ENCODE results near the gene HORMAD2. TPM values are rescaled to one million over a fixed set of nuclear protein-coding genes. Genes with fewer than 3 reads are reported as not detected.
"Not testable (repeated sequence)": the region's sequence is repeated elsewhere in the genome, so short reads cannot be mapped to it uniquely, and the experiment has no call there.

HORMAD2 gene
- total and polyA plus RNA-seq, 2 donors: 0.09 to 0.11 TPM

DNA sequence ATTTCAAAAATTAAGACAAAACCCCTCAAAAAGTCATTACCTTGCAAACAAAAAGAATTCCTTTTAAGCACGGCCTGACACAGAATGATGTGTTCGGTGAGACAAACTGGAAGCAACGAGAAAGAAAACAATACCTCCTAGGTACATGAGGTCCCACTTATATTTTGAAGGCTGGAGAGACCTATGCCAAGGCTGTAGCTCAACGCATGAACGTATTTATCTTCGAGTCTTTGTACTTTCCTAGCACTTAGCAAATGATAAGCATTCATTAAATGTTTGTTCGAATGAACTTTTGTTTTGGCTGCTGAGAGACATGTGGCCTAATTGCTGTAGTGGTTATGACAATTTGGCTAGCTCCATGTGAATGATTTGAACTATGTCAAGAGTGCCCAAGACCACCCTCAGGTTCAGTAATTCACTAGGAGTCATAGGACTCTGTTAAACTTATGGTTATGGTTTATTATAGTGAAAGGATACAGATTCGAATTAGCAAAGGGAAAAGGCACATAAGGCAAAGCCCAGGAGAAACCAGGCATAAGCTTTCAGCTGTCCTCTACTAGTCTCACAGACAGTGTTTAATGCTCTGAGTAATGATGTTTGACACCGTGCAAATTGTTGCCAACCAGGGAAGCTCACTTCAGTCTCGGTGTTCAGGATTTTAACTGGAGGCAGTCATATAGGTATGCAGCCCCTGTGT, 26.0 kb upstream of the HORMAD2 start:
- no peak overlapping the region for H3K27ac ChIP-seq (ENCODE audit: low read depth in 1 of 2, low read length in 1 of 2)
- 96% methylated on average over 10 of the region's 10 CpGs for WGBS

DNA sequence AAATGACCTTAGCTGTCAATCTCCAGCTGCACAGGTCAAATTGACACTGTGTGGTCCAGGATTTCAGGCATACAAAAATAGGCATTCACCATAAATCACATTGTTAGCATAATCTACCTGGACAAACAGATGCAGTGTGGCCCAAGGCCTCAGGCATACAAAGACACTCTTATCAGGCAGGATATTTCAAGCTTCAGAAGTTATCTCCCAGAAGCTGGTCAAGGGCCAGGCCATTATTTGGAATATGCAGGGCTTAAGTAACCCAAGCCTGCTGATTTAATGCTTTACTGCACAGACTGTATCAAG, 25.5 kb upstream of the HORMAD2 start:
- no peaks in the 10 kb centered on the region for H3K36me3 ChIP-seq (ENCODE audit: control insufficient read depth in 2 of 2, insufficient read depth in 2 of 2, low read length in 1 of 2)
- peaks cover 0 to 10% of the 10 kb centered on the region in 2 donors for H3K9me3 ChIP-seq (ENCODE audit: control insufficient read depth in 2 of 2, insufficient read depth in 1 of 2, low read length in 1 of 2)
- H3K4me3 ChIP-seq (ENCODE audit: low read length in 2 of 2): no peak overlapping the region
- no peaks in the 10 kb centered on the region for H3K4me1 ChIP-seq (ENCODE audit: control insufficient read depth in 2 of 2, insufficient read depth in 2 of 2, low read length in 2 of 2)
- no peak overlapping the region for H3K27ac ChIP-seq (ENCODE audit: low read depth in 1 of 2, low read length in 1 of 2)
- DNase-seq (ENCODE audit: low read depth in 6 of 9, low spot score in 9 of 9): no peak
- H3K27me3 ChIP-seq (ENCODE audit: control insufficient read depth in 2 of 2, insufficient read depth in 1 of 2, low read length in 1 of 2): no peaks in the 10 kb centered on the region

More for the DNA sequence above, 26.0 kb upstream of the HORMAD2 start:
- Histone ChIP-seq H3K27me3 (ENCODE audit: control insufficient read depth in 2 of 2, insufficient read depth in 1 of 2, low read length in 1 of 2) (no peaks in the 10 kb centered on the region), H3K4me3 (ENCODE audit: low read length in 2 of 2) (no peak overlapping the region), H3K9me3 (ENCODE audit: control insufficient read depth in 2 of 2, insufficient read depth in 1 of 2, low read length in 1 of 2) (peaks cover 0 to 10% of the 10 kb centered on the region in 2 donors), H3K36me3 (ENCODE audit: control insufficient read depth in 2 of 2, insufficient read depth in 2 of 2, low read length in 1 of 2) (no peaks in the 10 kb centered on the region), H3K4me1 (ENCODE audit: control insufficient read depth in 2 of 2, insufficient read depth in 2 of 2, low read length in 2 of 2) (no peaks in the 10 kb centered on the region)
- DNase-seq (ENCODE audit: low read depth in 6 of 9, low spot score in 9 of 9): no peak

DNA sequence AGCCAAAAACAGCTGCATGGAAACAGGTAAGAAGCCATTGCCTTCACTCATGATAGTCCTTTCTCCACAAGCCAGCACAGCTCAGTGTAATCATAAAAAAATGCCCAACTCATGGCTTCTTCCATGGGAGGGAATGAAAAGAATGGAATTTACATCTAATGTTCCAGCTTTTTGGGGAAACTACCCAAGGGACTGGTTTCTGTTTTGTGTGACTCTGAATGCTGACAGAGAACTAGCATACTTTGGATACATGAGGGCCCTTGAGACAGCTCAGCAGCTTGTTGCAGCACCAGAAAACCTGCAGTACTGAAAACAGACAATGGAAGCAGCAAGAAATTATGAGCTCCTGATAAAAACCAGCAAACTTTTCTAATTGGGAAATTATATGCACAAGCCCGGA, 24.2 kb upstream of the HORMAD2 start:
- Histone ChIP-seq H3K4me1 (ENCODE audit: control insufficient read depth in 2 of 2, insufficient read depth in 2 of 2, low read length in 2 of 2) (no peaks in the 10 kb centered on the region), H3K27me3 (ENCODE audit: control insufficient read depth in 2 of 2, insufficient read depth in 1 of 2, low read length in 1 of 2) (no peaks in the 10 kb centered on the region), H3K27ac (ENCODE audit: low read depth in 1 of 2, low read length in 1 of 2) (no peak overlapping the region), H3K4me3 (ENCODE audit: low read length in 2 of 2) (no peak overlapping the region), H3K36me3 (ENCODE audit: control insufficient read depth in 2 of 2, insufficient read depth in 2 of 2, low read length in 1 of 2) (no peaks in the 10 kb centered on the region), H3K9me3 (ENCODE audit: control insufficient read depth in 2 of 2, insufficient read depth in 1 of 2, low read length in 1 of 2) (peaks cover 0 to 10% of the 10 kb centered on the region in 2 donors)
- DNase-seq (ENCODE audit: low read depth in 6 of 9, low spot score in 9 of 9): no peak
- 98% methylated on average over 1 of the region's 1 CpG for WGBS

DNA sequence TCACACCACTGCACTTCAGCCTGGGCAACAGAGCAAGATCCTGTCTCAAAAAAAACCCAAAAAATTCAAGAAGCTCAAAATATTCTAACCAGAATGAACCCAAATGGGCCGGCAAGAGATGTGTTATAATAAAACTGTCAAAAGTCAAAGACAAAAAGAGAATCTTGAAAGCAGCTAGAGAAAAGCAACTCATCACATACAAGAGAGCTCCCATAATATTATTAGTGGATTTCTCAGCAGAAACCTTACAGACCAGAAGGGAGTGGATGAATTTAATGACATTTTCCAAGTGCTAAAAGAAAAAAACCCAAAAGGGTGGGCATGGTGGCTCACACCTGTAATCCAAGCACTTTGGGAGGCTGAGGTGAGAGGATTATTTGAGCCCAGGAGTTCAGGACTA, 22.9 kb upstream of the HORMAD2 start:
- no peak overlapping the region for H3K4me3 ChIP-seq (ENCODE audit: low read length in 2 of 2)
- H3K27ac ChIP-seq (ENCODE audit: low read depth in 1 of 2, low read length in 1 of 2): no peak overlapping the region
- no peaks in the 10 kb centered on the region for H3K36me3 ChIP-seq (ENCODE audit: control insufficient read depth in 2 of 2, insufficient read depth in 2 of 2, low read length in 1 of 2)
- WGBS: 98% methylated on average over 1 of the region's 1 CpG
- H3K4me1 ChIP-seq (ENCODE audit: control insufficient read depth in 2 of 2, insufficient read depth in 2 of 2, low read length in 2 of 2): no peaks in the 10 kb centered on the region
- H3K9me3 ChIP-seq (ENCODE audit: control insufficient read depth in 2 of 2, insufficient read depth in 1 of 2, low read length in 1 of 2): peaks cover 0 to 10% of the 10 kb centered on the region in 2 donors
- no peak for DNase-seq (ENCODE audit: low read depth in 6 of 9, low spot score in 9 of 9)
- no peaks in the 10 kb centered on the region for H3K27me3 ChIP-seq (ENCODE audit: control insufficient read depth in 2 of 2, insufficient read depth in 1 of 2, low read length in 1 of 2)

DNA sequence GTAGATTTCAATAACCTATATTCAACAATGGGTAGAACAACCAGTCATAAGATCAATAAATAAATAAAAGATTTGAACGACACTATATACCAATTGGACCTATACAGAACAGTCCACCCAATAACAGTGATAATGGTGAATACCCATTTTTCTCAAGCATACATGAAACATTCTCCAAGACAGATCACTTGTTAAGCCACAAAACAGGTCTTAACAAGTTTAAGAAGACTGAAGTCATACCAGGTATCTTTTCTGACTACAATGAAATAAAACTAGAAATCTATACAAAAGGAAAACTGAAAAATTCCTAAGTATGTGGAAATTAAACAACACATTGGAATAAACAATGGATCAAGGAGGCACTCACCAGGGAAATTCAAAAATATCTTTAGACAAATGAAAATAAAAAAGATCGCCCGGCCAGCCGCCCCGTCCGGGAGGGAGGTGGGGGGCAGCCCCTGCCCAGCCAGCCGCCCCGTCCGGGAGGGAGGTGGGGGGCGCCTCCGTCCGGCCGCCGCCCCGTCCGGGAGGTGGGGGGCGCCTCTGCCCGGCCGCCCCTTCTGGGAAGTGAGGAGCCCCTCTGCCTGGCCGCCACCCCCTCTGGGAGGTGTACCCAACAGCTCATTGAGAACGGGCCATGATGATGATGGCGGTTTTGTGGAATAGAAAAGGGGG, 20.8 kb upstream of the HORMAD2 start:
- not testable (repeated sequence) for H3K4me1 ChIP-seq (ENCODE audit: control insufficient read depth in 2 of 2, insufficient read depth in 2 of 2, low read length in 2 of 2); H3K36me3 ChIP-seq (ENCODE audit: control insufficient read depth in 2 of 2, insufficient read depth in 2 of 2, low read length in 1 of 2); H3K9me3 ChIP-seq (ENCODE audit: control insufficient read depth in 2 of 2, insufficient read depth in 1 of 2, low read length in 1 of 2); H3K27me3 ChIP-seq (ENCODE audit: control insufficient read depth in 2 of 2, insufficient read depth in 1 of 2, low read length in 1 of 2); DNase-seq (ENCODE audit: low read depth in 6 of 9, low spot score in 9 of 9); H3K27ac ChIP-seq (ENCODE audit: low read depth in 1 of 2, low read length in 1 of 2); H3K4me3 ChIP-seq (ENCODE audit: low read length in 2 of 2)
- WGBS: 96% methylated on average over 20 of the region's 22 CpGs

DNA sequence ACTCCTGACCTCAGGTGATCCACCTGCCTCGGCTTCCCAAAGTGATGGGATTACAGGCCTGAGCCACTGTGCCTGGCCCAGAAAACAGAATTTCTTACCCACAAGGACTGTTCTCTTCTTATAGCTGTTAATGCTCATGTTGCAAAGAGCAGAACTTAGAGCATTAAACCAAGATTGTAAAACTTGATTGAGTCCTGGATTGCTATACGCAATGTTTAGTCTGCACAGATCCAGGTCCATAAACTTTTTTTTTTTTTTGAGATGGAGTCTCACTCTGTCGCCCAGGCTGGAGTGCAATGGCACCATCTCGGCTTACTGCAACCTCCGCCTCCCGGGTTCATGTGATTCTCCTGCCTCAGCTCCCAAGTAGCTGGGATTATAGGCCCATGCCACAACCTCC, 19.2 kb upstream of the HORMAD2 start:
- not testable (repeated sequence) for H3K27ac ChIP-seq (ENCODE audit: low read depth in 1 of 2, low read length in 1 of 2); DNase-seq (ENCODE audit: low read depth in 6 of 9, low spot score in 9 of 9); H3K27me3 ChIP-seq (ENCODE audit: control insufficient read depth in 2 of 2, insufficient read depth in 1 of 2, low read length in 1 of 2); H3K4me3 ChIP-seq (ENCODE audit: low read length in 2 of 2); H3K36me3 ChIP-seq (ENCODE audit: control insufficient read depth in 2 of 2, insufficient read depth in 2 of 2, low read length in 1 of 2); H3K4me1 ChIP-seq (ENCODE audit: control insufficient read depth in 2 of 2, insufficient read depth in 2 of 2, low read length in 2 of 2)
- H3K9me3 ChIP-seq (ENCODE audit: control insufficient read depth in 2 of 2, insufficient read depth in 1 of 2, low read length in 1 of 2): peaks cover 0 to 16% of the 10 kb centered on the region in 2 donors
- WGBS: 99% methylated on average over 6 of the region's 6 CpGs

DNA sequence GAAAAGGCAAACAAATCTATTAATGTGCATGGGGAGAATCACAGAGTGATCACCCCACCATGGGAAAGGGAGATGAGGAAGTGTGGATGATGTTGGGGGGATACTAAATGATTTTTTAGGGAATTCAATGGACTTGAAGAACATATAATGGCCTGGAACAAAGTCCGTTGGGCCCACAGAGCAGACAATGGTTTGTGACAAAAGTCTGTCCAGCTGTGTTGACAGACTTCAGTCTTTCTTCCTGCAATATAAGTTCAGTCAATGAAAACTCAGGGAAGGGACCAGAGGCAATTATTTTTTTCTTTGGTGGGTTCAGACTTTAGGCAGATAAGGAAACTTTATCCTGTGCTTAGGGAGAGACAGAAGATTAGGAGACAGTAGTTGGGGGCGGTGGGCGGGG, 18.0 kb upstream of the HORMAD2 start:
- DNase-seq (ENCODE audit: low read depth in 6 of 9, low spot score in 9 of 9): no peak
- Histone ChIP-seq H3K27me3 (ENCODE audit: control insufficient read depth in 2 of 2, insufficient read depth in 1 of 2, low read length in 1 of 2) (no peaks in the 10 kb centered on the region), H3K27ac (ENCODE audit: low read depth in 1 of 2, low read length in 1 of 2) (no peak overlapping the region), H3K4me3 (ENCODE audit: low read length in 2 of 2) (no peak overlapping the region), H3K9me3 (ENCODE audit: control insufficient read depth in 2 of 2, insufficient read depth in 1 of 2, low read length in 1 of 2) (peaks cover 0 to 12% of the 10 kb centered on the region in 2 donors), H3K36me3 (ENCODE audit: control insufficient read depth in 2 of 2, insufficient read depth in 2 of 2, low read length in 1 of 2) (no peaks in the 10 kb centered on the region), H3K4me1 (ENCODE audit: control insufficient read depth in 2 of 2, insufficient read depth in 2 of 2, low read length in 2 of 2) (no peaks in the 10 kb centered on the region)
- 83% methylated on average over 3 of the region's 3 CpGs for WGBS

DNA sequence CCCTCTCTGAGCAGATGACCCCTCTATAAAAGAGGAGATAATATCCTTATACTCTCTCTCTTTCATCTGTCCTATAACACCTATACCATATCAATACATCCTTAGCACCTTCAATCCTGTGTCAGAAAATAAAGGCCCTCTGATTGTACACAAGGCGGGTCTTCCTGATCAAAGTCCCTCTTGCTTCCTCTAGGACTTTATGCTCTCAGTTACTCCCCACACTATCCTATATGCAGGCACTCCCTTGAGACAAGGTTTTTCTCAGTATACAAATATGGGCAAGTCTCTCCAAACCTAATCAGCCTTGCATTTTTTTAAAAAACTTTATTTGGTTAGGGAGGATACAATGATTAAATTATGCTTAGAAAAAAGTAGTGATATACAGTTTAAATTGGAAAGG, 17.3 kb upstream of the HORMAD2 start:
- H3K4me3 ChIP-seq (ENCODE audit: low read length in 2 of 2): no peak overlapping the region
- H3K27ac ChIP-seq (ENCODE audit: low read depth in 1 of 2, low read length in 1 of 2): no peak overlapping the region
- peaks cover 0 to 7% of the 10 kb centered on the region in 2 donors for H3K9me3 ChIP-seq (ENCODE audit: control insufficient read depth in 2 of 2, insufficient read depth in 1 of 2, low read length in 1 of 2)
- no peaks in the 10 kb centered on the region for H3K36me3 ChIP-seq (ENCODE audit: control insufficient read depth in 2 of 2, insufficient read depth in 2 of 2, low read length in 1 of 2)
- WGBS: 98% methylated on average over 1 of the region's 1 CpG
- no peak for DNase-seq (ENCODE audit: low read depth in 6 of 9, low spot score in 9 of 9)
- H3K27me3 ChIP-seq (ENCODE audit: control insufficient read depth in 2 of 2, insufficient read depth in 1 of 2, low read length in 1 of 2): no peaks in the 10 kb centered on the region
- H3K4me1 ChIP-seq (ENCODE audit: control insufficient read depth in 2 of 2, insufficient read depth in 2 of 2, low read length in 2 of 2): no peaks in the 10 kb centered on the region

DNA sequence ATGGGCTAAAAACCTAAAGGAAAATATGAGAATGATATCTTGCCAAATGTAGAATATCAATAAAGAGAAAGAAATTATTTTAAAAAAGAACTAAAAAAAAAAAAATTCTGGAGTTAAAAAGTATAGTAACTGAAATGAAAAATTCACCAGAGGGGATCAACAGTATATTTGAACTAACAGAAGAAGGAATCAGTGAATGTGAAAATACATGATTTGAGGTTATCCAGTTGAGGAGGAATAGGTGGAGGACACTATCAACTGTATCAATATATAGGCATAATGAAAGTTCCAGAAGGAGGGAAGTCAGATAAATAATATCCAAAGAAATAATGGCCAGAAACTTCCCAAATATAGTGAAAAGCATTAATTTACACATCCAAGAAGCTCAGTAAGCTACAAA, 16.1 kb upstream of the HORMAD2 start:
- no peaks in the 10 kb centered on the region for H3K27me3 ChIP-seq (ENCODE audit: control insufficient read depth in 2 of 2, insufficient read depth in 1 of 2, low read length in 1 of 2)
- peaks cover 0 to 6% of the 10 kb centered on the region in 2 donors for H3K9me3 ChIP-seq (ENCODE audit: control insufficient read depth in 2 of 2, insufficient read depth in 1 of 2, low read length in 1 of 2)
- H3K36me3 ChIP-seq (ENCODE audit: control insufficient read depth in 2 of 2, insufficient read depth in 2 of 2, low read length in 1 of 2): no peaks in the 10 kb centered on the region
- no peaks in the 10 kb centered on the region for H3K4me1 ChIP-seq (ENCODE audit: control insufficient read depth in 2 of 2, insufficient read depth in 2 of 2, low read length in 2 of 2)
- DNase-seq (ENCODE audit: low read depth in 6 of 9, low spot score in 9 of 9): no peak
- H3K27ac ChIP-seq (ENCODE audit: low read depth in 1 of 2, low read length in 1 of 2): no peak overlapping the region
- no peak overlapping the region for H3K4me3 ChIP-seq (ENCODE audit: low read length in 2 of 2)
